GM23338 (cell line): ENCODE results near the gene ERO1A. TPM values are rescaled to one million over a fixed set of nuclear protein-coding genes. Genes with fewer than 3 reads are reported as not detected.

ENCODE experiments used
- ATAC-seq: fragments of 200-7000 bp; cut with Tn5 transposase; 3 replicates; pipeline ENCODE4 v1.9.1; 2020
- DNase-seq: peaks from one replicate; pipeline ENCODE4 v3.0.0-alpha.2; 2015; ENCODE audit warnings: low spot score
- H2AFZ ChIP-seq: fragments of 200-600 bp; sonication (generic); 2 replicates; pipeline ENCODE4 v1.8.0; 2016; ENCODE audit warnings: antibody characterized with exemption, mild to moderate bottlenecking, moderate library complexity
- H3F3A ChIP-seq: fragments of 200-600 bp; sonication (generic); replicated peaks from 2 replicates; pipeline ENCODE4 v1.8.0; 2017; ENCODE audit warnings: antibody characterized with exemption, mixed run types, low read depth
- H3K27ac ChIP-seq: fragments of 200-600 bp; sonication (generic); 2 replicates; pipeline ENCODE4 v1.6.1; 2016; ENCODE audit warnings: low read depth
- H3K27me3 ChIP-seq: fragments of 200-600 bp; sonication (generic); 2 replicates; pipeline ENCODE4 v1.8.0; 2016; ENCODE audit warnings: mild to moderate bottlenecking, mixed run types, moderate library complexity; ENCODE audit not compliant: insufficient read depth
- H3K36me3 ChIP-seq: fragments of 200-600 bp; sonication (generic); 2 replicates; pipeline ENCODE4 v1.8.0; 2016; ENCODE audit warnings: mild to moderate bottlenecking; ENCODE audit not compliant: insufficient read depth
- H3K4me1 ChIP-seq: fragments of 200-600 bp; sonication (generic); 2 replicates; pipeline ENCODE4 v1.8.0; 2016; ENCODE audit warnings: mild to moderate bottlenecking, moderate library complexity; ENCODE audit not compliant: insufficient read depth
- H3K4me2 ChIP-seq: fragments of 200-600 bp; sonication (generic); 2 replicates; pipeline ENCODE4 v1.7.1; 2017; ENCODE audit warnings: mixed run types
- H3K4me3 ChIP-seq: fragments of 200-600 bp; sonication (generic); 2 replicates; pipeline ENCODE4 v1.6.1; 2016; ENCODE audit warnings: mixed run types
- H3K79me2 ChIP-seq: fragments of 200-600 bp; sonication (generic); replicated peaks from 2 replicates; pipeline ENCODE4 v1.8.0; 2017; ENCODE audit warnings: mild to moderate bottlenecking; ENCODE audit not compliant: insufficient read depth
- H3K9me2 ChIP-seq: fragments of 200-600 bp; sonication (generic); 2 replicates; pipeline ENCODE4 v1.8.0; 2017; ENCODE audit not compliant: insufficient read depth
- H4K20me1 ChIP-seq: fragments of 200-600 bp; sonication (generic); replicated peaks from 2 replicates; pipeline ENCODE4 v1.8.0; 2017; ENCODE audit warnings: mild to moderate bottlenecking; ENCODE audit not compliant: insufficient read depth
- H3K27ac Mint-ChIP-seq: 2 replicates; pipeline ENCODE4 v1.8.0; 2020; ENCODE audit warnings: inconsistent platforms, mild to moderate bottlenecking, moderate library complexity, mixed read lengths
- H3K27me3 Mint-ChIP-seq: 3 replicates; pipeline ENCODE4 v1.8.0; 2022; ENCODE audit warnings: low read depth, mild to moderate bottlenecking, moderate library complexity, mixed read lengths, inconsistent platforms; ENCODE audit not compliant: insufficient read depth, poor library complexity
- H3K36me3 Mint-ChIP-seq: 3 replicates; pipeline ENCODE4 v1.8.0; 2021; ENCODE audit warnings: low read depth, mild to moderate bottlenecking, inconsistent platforms, moderate library complexity, mixed read lengths
- H3K4me1 Mint-ChIP-seq: 3 replicates; pipeline ENCODE4 v1.8.0; 2020; ENCODE audit warnings: mild to moderate bottlenecking, inconsistent platforms, mixed read lengths
- H3K4me3 Mint-ChIP-seq: 3 replicates; pipeline ENCODE4 v1.8.0; 2021; ENCODE audit warnings: moderate library complexity, mild to moderate bottlenecking, inconsistent platforms, mixed read lengths
- H3K9me3 Mint-ChIP-seq: 3 replicates; pipeline ENCODE4 v1.8.0; 2020; ENCODE audit warnings: moderate library complexity, mild to moderate bottlenecking, inconsistent platforms, mixed read lengths
- CREB1 ChIP-seq: fragments of 250-450 bp; sonication (Bioruptor Pico); IDR thresholded peaks from 2 replicates; pipeline ENCODE4 v1.5.0; 2020; ENCODE audit warnings: low read depth, mild to moderate bottlenecking, moderate library complexity
- EZH2phosphoT487 ChIP-seq: fragments of 200-600 bp; sonication (generic); IDR thresholded peaks from one replicate; pipeline ENCODE4 v1.8.1; 2018; ENCODE audit warnings: antibody characterized with exemption; ENCODE audit not compliant: unreplicated experiment
- POLR2AphosphoS5 ChIP-seq: IDR thresholded peaks from 2 replicates; pipeline ENCODE4 v1.6.1; 2016; ENCODE audit warnings: antibody characterized with exemption, low read depth
- STAT1 ChIP-seq: IDR thresholded peaks from one replicate; pipeline ENCODE4 v1.6.1; 2016; ENCODE audit warnings: antibody characterized with exemption; ENCODE audit not compliant: unreplicated experiment
- ZNF331 ChIP-seq: fragments of 250-450 bp; sonication (Bioruptor Pico); IDR thresholded peaks from 2 replicates; pipeline ENCODE4 v1.5.0; 2020; ENCODE audit warnings: low read depth, mild to moderate bottlenecking, moderate library complexity
- polyA plus RNA-seq: library from polyadenylated mRNA; unstranded; fragments of >200 nt; fragmentation: Nextera tagmentation; extraction: Ambion mirVana; gene quantifications from 2 replicates; pipeline ENCODE4 v1.2.1, GENCODE V29; 2016
- total RNA-seq: library from RNA; depleted of rRNA; stranded (reverse); fragments of >200 nt; shearing (Covaris generic); gene quantifications from 2 replicates; pipeline ENCODE4 v1.2.3, GENCODE V29; 2014
- TF ChIP-seq, protein P1 (sequence below): fragments of 250-450 bp; sonication (Bioruptor Pico); IDR thresholded peaks from 2 replicates; pipeline ENCODE4 v1.5.0; 2020; ENCODE audit warnings: mild to moderate bottlenecking, moderate library complexity
- TF ChIP-seq, protein P2 (sequence below), 2 experiments: fragments of 200-600 bp in 1 of 2; sonication (generic) in 1 of 2; conservative IDR thresholded peaks; 2 replicates each; pipeline versions ENCODE4 v1.5.1 to v1.6.1; 2016 to 2017; ENCODE audit warnings: antibody characterized with exemption in 2 of 2, low read depth in 2 of 2, mild to moderate bottlenecking in 2 of 2, moderate library complexity in 1 of 2

The ERO1A gene
- total and polyA plus RNA-seq, 2 experiments from 2014 or later, result 25.2 to 44.7 TPM

DNA sequence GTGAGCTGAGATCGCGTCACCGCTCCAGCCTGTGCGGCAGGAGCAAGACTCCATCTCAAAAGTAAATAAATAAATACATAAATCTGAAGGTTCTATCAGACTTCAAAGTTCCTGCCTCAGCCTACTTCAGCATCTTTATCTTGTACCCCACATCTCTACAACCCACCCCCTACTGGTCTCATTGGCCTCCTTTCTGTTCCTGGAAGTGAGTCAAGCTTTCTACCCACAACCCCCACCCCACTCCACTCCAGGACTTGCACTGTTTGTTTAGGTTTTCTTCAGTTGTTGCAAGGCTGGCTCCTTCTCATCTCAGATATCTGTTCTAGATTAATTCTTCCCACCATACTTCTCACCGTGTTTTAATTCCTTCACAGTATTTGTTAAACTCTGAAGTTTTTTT is 10.9 kb upstream of the ERO1A start (continued):
- TF ChIP-seq, protein P1, sequence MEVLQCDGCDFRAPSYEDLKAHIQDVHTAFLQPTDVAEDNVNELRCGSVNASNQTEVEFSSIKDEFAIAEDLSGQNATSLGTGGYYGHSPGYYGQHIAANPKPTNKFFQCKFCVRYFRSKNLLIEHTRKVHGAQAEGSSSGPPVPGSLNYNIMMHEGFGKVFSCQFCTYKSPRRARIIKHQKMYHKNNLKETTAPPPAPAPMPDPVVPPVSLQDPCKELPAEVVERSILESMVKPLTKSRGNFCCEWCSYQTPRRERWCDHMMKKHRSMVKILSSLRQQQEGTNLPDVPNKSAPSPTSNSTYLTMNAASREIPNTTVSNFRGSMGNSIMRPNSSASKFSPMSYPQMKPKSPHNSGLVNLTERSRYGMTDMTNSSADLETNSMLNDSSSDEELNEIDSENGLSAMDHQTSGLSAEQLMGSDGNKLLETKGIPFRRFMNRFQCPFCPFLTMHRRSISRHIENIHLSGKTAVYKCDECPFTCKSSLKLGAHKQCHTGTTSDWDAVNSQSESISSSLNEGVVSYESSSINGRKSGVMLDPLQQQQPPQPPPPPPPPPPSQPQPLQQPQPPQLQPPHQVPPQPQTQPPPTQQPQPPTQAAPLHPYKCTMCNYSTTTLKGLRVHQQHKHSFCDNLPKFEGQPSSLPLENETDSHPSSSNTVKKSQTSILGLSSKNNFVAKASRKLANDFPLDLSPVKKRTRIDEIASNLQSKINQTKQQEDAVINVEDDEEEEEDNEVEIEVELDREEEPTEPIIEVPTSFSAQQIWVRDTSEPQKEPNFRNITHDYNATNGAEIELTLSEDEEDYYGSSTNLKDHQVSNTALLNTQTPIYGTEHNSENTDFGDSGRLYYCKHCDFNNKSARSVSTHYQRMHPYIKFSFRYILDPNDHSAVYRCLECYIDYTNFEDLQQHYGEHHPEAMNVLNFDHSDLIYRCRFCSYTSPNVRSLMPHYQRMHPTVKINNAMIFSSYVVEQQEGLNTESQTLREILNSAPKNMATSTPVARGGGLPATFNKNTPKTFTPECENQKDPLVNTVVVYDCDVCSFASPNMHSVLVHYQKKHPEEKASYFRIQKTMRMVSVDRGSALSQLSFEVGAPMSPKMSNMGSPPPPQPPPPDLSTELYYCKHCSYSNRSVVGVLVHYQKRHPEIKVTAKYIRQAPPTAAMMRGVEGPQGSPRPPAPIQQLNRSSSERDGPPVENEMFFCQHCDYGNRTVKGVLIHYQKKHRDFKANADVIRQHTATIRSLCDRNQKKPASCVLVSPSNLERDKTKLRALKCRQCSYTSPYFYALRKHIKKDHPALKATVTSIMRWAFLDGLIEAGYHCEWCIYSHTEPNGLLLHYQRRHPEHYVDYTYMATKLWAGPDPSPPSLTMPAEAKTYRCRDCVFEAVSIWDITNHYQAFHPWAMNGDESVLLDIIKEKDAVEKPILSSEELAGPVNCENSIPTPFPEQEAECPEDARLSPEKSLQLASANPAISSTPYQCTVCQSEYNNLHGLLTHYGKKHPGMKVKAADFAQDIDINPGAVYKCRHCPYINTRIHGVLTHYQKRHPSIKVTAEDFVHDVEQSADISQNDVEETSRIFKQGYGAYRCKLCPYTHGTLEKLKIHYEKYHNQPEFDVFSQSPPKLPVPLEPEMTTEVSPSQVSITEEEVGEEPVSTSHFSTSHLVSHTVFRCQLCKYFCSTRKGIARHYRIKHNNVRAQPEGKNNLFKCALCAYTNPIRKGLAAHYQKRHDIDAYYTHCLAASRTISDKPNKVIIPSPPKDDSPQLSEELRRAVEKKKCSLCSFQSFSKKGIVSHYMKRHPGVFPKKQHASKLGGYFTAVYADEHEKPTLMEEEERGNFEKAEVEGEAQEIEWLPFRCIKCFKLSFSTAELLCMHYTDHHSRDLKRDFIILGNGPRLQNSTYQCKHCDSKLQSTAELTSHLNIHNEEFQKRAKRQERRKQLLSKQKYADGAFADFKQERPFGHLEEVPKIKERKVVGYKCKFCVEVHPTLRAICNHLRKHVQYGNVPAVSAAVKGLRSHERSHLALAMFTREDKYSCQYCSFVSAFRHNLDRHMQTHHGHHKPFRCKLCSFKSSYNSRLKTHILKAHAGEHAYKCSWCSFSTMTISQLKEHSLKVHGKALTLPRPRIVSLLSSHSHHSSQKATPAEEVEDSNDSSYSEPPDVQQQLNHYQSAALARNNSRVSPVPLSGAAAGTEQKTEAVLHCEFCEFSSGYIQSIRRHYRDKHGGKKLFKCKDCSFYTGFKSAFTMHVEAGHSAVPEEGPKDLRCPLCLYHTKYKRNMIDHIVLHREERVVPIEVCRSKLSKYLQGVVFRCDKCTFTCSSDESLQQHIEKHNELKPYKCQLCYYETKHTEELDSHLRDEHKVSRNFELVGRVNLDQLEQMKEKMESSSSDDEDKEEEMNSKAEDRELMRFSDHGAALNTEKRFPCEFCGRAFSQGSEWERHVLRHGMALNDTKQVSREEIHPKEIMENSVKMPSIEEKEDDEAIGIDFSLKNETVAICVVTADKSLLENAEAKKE (CRISPR knock-in tag), result no peak
- TF ChIP-seq, protein P2, sequence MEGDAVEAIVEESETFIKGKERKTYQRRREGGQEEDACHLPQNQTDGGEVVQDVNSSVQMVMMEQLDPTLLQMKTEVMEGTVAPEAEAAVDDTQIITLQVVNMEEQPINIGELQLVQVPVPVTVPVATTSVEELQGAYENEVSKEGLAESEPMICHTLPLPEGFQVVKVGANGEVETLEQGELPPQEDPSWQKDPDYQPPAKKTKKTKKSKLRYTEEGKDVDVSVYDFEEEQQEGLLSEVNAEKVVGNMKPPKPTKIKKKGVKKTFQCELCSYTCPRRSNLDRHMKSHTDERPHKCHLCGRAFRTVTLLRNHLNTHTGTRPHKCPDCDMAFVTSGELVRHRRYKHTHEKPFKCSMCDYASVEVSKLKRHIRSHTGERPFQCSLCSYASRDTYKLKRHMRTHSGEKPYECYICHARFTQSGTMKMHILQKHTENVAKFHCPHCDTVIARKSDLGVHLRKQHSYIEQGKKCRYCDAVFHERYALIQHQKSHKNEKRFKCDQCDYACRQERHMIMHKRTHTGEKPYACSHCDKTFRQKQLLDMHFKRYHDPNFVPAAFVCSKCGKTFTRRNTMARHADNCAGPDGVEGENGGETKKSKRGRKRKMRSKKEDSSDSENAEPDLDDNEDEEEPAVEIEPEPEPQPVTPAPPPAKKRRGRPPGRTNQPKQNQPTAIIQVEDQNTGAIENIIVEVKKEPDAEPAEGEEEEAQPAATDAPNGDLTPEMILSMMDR (conservative IDR thresholded peaks at IDR 0.05; ENCODE audit: low read depth in 2 of 2), result no peak
- TF ChIP-seq CREB1 (CRISPR knock-in tag), result no peak

DNA sequence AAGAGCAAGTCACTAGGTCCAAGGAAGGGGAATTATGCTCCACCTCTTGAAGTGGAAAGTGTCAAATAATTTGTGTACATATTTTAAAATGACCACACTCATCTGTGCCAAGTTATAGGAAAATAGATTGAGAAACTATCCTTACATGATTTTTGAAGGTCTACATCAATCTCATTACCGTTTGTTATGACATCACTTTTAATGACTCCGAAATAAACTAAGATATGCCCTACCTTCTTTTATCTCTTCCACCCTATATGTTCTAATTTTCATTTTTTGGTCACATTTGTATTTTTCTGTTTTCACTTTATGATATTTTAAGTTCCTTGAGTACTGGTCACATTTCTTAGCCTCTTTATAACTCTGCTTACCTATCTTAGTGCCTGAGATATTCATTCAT is 8.3 kb upstream of the ERO1A start:
- Histone ChIP-seq H3K4me2 (no peak overlapping the region), H3F3A (0 out of 2 replicates have a peak, but pooled peaks cover 4% of the 10 kb centered on the region), H3K4me3 (no peak overlapping the region), H3K9me2 (no peaks in the 10 kb centered on the region), H3K27me3 (no peaks in the 10 kb centered on the region), H3K27ac (no peak overlapping the region), H3K79me2 (peaks cover 16% of the 10 kb centered on the region), H2AFZ (peak overlapping the region; percentile 6; the same call in 1 of the 2 replicates), H4K20me1 (no peaks in the 10 kb centered on the region), H3K36me3 (peaks cover 1% of the 10 kb centered on the region; the same call in 1 of the 2 replicates), H3K4me1 (peaks cover 10% of the 10 kb centered on the region)
- ATAC-seq, result no peak
- H3K4me3 Mint-ChIP-seq, result no peak overlapping the region
- H3K27ac Mint-ChIP-seq, result no peak overlapping the region
- H3K4me1 Mint-ChIP-seq, result peaks cover 15% of the 10 kb centered on the region
- TF ChIP-seq POLR2AphosphoS5, result no peak
- TF ChIP-seq ZNF331, result no peak
- TF ChIP-seq STAT1, result no peak
- TF ChIP-seq EZH2phosphoT487, result no peak
- H3K27me3 Mint-ChIP-seq, result peaks cover 10% of the 10 kb centered on the region
- no peaks in the 10 kb centered on the region; the same call in 2 of the 3 replicates for H3K9me3 Mint-ChIP-seq
- H3K36me3 Mint-ChIP-seq, result peaks cover 13% of the 10 kb centered on the region
- DNase-seq, result no peak
